ENCODE results near the gene NKAPL.

- TF ChIP-seq SP2 (IDR thresholded peaks at IDR 0.05; ENCODE audit: low read length), result no peak
- TF ChIP-seq RNF2 (IDR thresholded peaks at IDR 0.05; ENCODE audit: borderline replicate concordance, low read depth, low read length, missing control alignments, poor library complexity, severe bottlenecking), result no peak
- TF ChIP-seq, protein P1, sequence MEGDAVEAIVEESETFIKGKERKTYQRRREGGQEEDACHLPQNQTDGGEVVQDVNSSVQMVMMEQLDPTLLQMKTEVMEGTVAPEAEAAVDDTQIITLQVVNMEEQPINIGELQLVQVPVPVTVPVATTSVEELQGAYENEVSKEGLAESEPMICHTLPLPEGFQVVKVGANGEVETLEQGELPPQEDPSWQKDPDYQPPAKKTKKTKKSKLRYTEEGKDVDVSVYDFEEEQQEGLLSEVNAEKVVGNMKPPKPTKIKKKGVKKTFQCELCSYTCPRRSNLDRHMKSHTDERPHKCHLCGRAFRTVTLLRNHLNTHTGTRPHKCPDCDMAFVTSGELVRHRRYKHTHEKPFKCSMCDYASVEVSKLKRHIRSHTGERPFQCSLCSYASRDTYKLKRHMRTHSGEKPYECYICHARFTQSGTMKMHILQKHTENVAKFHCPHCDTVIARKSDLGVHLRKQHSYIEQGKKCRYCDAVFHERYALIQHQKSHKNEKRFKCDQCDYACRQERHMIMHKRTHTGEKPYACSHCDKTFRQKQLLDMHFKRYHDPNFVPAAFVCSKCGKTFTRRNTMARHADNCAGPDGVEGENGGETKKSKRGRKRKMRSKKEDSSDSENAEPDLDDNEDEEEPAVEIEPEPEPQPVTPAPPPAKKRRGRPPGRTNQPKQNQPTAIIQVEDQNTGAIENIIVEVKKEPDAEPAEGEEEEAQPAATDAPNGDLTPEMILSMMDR (IDR thresholded peaks at IDR 0.05; ENCODE audit: control extremely low read depth in 1 of 3, insufficient read depth in 1 of 3, low read depth in 1 of 3, low read length in 3 of 3), result no peak
- no peak for TF ChIP-seq TEAD4 (IDR thresholded peaks at IDR 0.05; ENCODE audit: low read depth, low read length)
- no peak for TF ChIP-seq POU5F1 (IDR thresholded peaks at IDR 0.05; ENCODE audit: low read depth, low read length)
- no peak for TF ChIP-seq KDM1A (IDR thresholded peaks at IDR 0.05; ENCODE audit: borderline replicate concordance, low read length)
- no peak for TF ChIP-seq SUZ12 (IDR thresholded peaks at IDR 0.05; ENCODE audit: low read length)
Measured at GRCh38 chr6:28224131-28225055, 34.7 kb upstream of the NKAPL start.

Data from H1 (cell line).